DMS 273 (cell line): Measurements from ENCODE around the gene COPS7B.

Experiments
- DNase-seq: peaks from one replicate; lab custom pipeline; 2025; ENCODE audit not compliant: unreplicated experiment; lab: John Stamatoyannopoulos, UW

The COPS7B gene

GRCh38 chr2:231785413-231785812 is 832 bp upstream of the COPS7B start:
- no peak for DNase-seq

GRCh38 chr2:231785822-231786176 is 446 bp upstream of the COPS7B start:
- DNase-seq = no peak

GRCh38 chr2:231786917-231787292 is 660 bp downstream of the COPS7B start:
- no peak for DNase-seq

GRCh38 chr2:231791107-231791506 is 4.9 kb downstream of the COPS7B start:
- DNase-seq = no peak

GRCh38 chr2:231794383-231794782 is 8.1 kb downstream of the COPS7B start:
- no peak for DNase-seq

- peak; percentile 93 for DNase-seq
Measured at GRCh38 chr2:231795525-231796327, 9.5 kb downstream of the COPS7B start.

- DNase-seq = peak; percentile 69
Measured at GRCh38 chr2:231800493-231801091, 14.3 kb downstream of the COPS7B start.

- DNase-seq = no peak
Measured at GRCh38 chr2:231803501-231804138, 17.4 kb downstream of the COPS7B start.

GRCh38 chr2:231807020-231807419 is 20.8 kb downstream of the COPS7B start:
- no peak for DNase-seq

GRCh38 chr2:231810905-231811304 is 24.7 kb downstream of the COPS7B start:
- no peak for DNase-seq

GRCh38 chr2:231816327-231817026 is 30.2 kb downstream of the COPS7B start:
- DNase-seq = no peak

GRCh38 chr2:231819447-231820042 is 33.3 kb downstream of the COPS7B start:
- no peak for DNase-seq

GRCh38 chr2:231820786-231821303 is 34.6 kb downstream of the COPS7B start:
- no peak for DNase-seq

GRCh38 chr2:231821908-231822307 is 35.7 kb downstream of the COPS7B start:
- DNase-seq = no peak

GRCh38 chr2:231853105-231853504 is 66.9 kb downstream of the COPS7B start:
- DNase-seq = no peak

- DNase-seq = no peak
Measured at GRCh38 chr2:231854616-231855125, 68.4 kb downstream of the COPS7B start.

- DNase-seq = no peak
Measured at GRCh38 chr2:231856959-231857358, 70.7 kb downstream of the COPS7B start.
